OCI-M1 (cell line): ENCODE data around the gene CXCL14.

Experiments
- DNase-seq: peaks from one replicate; lab custom pipeline; 2025; lab: John Stamatoyannopoulos, UW

The CXCL14 gene

DNA sequence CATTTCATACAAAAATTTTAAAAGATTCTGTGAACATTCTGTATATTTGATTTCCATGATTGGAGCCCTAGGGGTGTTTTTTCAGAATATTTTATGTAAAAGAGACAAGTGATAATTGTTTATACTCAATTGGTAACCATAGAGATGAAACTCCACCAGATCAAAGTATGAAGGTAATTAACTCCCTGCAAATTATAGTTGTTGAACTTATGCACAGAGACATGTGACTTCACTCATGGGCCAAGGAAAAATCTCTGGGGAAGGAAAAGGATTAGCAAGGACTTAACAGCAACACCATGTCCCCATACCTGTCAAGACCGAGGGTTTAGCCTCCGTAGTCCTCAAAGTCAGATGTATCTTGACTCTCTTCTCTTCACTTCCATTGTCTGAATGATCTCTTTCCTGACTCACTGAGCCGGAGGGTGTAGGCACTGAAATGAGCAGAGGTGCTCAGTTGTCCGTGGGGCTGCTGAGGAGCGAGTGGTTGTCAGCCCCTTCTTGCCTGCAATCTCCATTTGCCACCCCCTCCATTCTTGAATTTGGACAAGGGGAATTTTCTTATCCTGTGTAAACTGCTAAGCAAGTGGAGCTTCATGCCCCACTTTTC is 17.5 kb upstream of the CXCL14 start:
- DNase-seq: no peak

DNA sequence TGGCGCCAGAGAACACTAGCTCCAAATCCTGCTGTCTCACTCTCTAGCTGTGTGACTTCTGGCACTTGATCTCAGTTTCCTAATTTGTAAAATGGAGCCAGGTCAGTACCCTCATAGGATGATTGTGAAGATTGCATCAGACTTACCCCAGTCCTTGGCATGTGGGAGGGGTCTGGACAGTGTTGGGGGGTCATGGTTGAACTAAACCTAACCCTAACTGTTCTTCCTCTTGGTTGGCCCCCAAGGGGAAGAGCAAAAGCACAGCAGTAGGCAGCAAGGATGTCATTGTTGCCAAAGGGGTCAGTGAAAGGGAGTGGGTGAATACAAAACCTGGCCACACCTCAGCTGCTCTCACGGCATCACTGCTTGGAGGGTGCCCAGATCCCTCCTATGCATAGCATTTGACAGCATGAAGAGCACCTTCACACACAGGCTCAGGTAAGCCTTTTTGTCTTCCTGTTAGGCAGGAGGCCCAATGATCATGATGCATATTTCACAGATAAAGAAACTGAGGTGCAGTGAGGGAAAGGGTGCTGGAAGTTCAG is 15.7 kb upstream of the CXCL14 start:
- DNase-seq: no peak

DNA sequence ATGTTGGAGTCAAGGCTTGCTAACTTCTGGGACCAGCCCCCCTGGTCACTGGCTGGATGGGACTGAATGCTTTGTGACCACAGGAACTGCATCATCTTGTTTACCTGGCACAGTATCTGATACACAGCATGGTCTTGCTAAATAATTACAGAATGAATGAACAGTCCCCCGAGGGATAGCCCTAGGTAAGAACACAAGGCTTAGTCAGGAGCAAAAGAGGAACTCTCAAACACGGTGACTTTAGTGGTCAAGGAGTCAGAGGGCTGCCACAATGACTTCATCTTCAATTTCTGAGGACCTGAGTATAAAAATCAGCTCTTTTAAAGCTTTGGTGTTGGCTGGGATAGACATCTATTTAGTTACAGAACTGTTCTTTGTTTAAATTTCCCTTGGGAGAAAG is 15.1 kb upstream of the CXCL14 start:
- DNase-seq: peak; percentile 37

- DNase-seq: no peak
These were observed 14.3 kb upstream of the CXCL14 start for GRCh38 chr5:135593141-135593540.

- DNase-seq: no peak
These were observed 13.7 kb upstream of the CXCL14 start for GRCh38 chr5:135592312-135593045.

DNA sequence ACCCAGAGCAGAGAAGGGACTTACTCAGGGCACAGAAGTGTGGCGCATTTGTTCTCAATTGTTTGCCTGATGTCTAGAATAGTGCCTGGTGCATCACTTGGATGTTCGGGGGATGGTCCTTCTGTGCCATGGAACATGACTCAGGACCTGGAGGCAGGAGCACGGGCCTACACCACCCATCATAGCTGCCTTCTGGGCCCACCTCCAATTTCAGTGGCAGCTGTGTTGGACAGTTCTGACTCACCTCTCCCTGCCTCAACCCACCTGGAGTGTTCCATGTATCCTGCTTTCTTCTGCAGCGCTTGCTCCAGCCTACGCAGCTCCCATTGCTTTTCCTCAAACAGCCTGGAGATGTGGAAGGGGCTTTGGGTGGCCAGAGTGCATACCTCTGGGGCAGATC is 12.5 kb upstream of the CXCL14 start:
- DNase-seq: no peak

DNA sequence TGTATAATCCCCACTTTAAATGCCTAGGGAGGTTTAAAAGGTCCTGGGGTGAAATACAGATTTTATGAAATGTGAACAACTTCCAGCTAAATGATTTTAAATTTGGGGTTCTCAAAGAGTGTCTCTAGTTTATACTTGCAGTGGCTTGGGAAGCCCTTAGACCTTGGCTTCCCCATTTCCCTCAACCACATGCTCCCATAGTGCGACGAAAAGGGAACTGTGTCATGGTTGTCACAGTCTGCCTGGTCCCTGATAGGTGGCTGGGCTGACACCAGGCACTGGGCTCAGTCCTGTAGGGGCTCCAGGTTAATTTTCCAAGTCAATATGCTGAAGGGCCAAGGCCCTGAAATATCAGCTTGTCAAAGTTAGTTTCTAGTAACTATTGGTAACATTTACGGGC is 10.4 kb upstream of the CXCL14 start:
- DNase-seq: peak; percentile 31

- DNase-seq: no peak
These were observed 9.2 kb upstream of the CXCL14 start for GRCh38 chr5:135587721-135588663.

GRCh38 chr5:135584918-135585317 is 6.1 kb upstream of the CXCL14 start:
- DNase-seq: no peak

DNA sequence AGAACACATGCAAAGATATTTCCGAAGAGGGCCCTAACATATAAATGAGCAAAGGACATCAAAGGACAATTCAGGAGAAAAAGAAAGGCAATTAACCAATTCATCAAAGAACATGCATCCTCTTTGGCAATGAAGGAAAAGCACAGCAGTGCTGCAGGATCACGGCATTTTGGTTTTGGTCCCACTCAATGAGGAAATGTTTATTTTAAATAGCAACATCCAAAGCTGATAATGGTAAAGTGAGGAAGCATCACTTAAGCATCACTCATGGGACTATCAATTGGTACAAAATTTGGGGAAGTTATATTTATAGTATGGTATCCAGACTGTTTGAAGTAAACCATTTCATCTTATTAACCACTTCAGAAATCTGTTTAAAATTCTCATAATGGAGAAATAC is 5.5 kb upstream of the CXCL14 start:
- no peak for DNase-seq

DNA sequence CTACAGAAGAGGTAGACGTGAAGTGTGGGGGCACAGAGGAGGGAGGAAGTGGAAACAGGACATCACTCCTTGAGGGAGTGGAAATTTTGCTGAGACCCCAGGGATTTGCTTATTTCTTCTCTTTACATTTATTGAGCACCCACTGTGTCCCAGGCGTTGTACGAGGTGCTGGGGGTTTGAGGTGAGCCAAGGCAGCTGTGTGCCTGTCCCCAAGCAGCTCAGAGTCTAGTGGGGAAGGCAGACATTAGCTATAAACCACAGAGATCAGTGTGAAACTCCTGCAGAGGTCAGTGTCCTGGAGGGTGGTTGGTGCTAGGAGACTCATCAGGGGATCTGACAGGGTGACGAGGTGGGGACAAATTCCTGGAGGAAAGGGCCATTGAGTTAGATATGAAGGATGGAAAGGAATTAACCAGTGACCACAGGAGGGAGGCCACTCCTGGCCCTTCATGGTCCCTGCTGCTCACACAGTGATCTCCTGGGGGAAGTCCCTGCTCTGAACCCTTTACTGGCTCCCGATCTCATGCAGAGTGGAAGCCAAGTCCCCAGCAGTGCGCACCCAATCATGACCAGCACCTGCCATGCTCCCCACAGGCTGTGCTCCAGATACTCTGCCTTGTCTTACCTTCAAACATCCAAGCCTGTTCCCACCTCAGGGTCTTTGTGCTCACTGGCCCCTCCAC is 3.4 kb upstream of the CXCL14 start:
- no peak for DNase-seq

DNA sequence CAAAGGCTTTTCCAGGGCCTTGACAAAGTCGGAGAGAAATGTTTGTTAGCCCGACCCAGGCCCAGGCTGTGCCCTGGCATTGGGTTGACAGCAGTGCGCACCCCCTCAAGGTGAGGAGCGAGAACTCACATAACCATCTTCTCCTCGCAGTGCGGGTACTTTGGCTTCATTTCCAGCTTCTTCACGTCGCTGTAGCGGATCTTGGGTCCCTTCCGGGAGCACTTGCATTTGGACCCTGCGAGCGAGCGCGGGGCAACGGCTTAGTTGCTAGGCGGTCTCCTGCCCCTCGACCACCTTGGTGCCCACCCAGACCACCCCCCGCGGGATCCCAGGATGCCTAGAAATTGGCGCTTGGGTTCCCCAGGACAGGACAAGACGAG is 496 bp downstream of the CXCL14 start:
- DNase-seq: no peak

GRCh38 chr5:135577421-135577820 is 1.4 kb downstream of the CXCL14 start:
- DNase-seq: no peak

DNA sequence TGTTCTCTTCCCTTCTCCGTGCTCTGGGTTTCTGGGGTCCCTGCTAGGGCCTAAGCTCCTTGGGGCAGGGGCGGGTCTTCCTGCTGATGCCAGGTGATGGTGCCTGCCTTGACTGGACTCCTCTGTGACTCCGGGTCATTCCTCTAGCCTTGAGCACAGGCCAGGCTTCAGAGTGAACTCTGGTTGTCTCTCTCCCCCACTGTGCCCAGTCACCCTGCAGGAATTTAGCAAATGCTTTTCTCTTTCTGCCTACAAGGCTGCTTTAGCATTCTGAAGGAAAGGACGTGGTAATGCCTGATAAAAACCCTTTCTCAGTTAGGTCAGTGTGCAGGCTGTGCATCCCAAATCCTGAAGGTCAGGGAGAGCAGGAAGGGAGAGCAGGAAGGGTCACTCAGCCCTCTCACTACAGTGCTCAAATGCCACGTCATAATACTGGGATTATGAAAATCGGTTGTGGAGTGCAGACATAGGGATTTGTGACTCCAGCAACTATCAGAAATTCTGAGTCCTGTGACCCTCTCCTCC is 2.7 kb downstream of the CXCL14 start:
- DNase-seq: no peak

- DNase-seq: no peak
These were observed 4.3 kb downstream of the CXCL14 start for GRCh38 chr5:135574493-135574892.

DNA sequence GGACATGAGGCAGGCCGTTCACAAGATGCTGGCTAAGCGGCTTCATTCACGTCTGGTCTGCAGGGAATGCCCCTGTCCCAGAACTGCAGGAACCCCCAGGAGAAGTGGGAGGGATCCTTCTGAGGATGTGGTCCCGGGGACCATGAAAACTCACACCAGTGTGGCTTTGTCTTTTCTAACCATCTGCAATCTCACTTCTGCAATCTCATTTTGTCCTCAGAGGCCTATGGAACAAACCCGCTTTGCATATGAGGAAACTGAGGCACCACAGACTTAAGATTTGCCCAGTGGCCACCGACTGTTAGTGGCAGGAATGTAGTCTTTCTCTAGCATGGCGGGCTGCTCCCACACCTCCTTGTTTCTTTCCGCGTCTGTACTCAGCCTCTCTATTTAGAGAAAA is 6.9 kb downstream of the CXCL14 start:
- no peak for DNase-seq

GRCh38 chr5:135571066-135571609 is 7.7 kb downstream of the CXCL14 start:
- no peak for DNase-seq

GRCh38 chr5:135570453-135570764 is 8.4 kb downstream of the CXCL14 start:
- no peak for DNase-seq

DNA sequence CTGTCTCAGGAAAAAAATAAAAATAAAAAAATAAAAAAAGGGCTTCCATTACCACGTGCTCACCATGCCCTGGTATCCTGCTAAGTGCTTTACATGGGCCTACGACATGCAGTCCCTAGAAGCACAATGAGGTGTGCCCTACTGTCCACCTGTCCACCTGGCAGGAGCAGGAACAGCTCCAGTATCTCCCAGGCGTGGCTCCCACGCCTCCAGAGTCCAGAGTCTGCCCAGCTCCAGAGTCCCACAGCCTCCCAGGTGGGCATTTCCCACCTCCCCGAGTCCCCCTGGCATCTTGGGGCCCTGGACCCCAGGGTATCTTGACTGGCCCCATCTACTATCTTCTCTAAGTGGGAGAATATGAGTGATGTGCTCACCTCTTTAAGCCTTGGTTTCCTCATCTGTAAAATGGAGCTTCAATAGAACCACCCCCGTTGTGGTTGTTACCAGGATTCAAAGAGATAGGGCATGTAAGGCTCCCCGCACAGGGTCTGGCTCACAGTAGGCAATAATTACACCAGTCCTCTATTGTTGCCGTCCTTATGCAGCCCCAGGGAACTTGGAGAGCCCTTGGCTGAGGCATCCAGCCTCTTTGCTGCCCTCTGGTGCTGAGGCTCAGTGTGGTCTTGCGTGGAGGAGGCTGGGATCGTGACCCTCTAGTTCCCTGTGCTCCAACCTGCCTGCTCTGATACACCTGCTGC is 8.9 kb downstream of the CXCL14 start:
- peak; percentile 28 for DNase-seq

DNA sequence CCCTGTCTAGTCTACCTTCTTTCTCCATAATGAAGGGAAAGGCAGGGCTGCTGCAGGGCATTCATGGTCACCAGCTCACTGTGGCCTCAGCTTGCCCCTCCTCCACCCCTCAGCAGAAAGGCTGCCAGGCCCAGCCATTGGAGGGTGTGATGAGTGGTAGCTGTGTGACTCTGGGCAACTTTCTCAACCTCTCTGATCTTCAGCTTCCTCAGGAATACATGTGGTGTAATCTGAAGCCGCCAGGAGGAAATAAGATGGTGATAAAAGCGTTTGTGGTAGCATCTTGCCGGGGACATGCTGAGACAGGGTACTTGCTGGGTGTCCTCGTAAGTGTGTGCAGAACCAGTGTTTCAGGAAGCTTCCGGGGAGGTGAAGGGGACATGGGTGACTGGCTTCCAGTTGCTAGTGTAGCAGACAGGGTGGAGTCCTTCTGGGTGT is 9.8 kb downstream of the CXCL14 start:
- no peak for DNase-seq

GRCh38 chr5:135568246-135568645 is 10.5 kb downstream of the CXCL14 start:
- no peak for DNase-seq
